ENCODE data around the gene IFNL2.

DNA sequence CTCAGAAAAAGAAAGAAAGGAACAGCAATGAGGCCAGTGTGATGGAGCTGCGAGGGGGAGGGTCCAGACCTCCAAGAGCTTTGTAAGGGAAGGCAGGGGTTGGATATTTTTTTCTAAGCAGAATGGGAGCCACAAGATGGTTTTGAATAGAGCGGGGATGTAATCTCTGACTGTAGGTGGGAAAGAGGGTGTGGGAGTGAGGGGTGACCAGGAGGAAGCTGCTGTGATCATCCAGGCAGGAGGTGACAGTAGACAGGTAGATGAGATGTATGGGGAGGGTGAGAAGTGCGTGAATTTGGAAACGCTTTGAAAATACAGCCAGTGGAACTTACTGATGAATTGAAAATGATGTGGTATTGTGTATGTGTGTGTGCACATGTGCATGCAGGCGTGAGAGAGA is 7.4 kb downstream of the IFNL2 start:
- no peak for TF ChIP-seq POLR2A (IDR thresholded peaks at IDR 0.05; ENCODE audit: low read length)
- no peak for TF ChIP-seq GATA1 (IDR thresholded peaks at IDR 0.05; ENCODE audit: low read depth, low read length)
